CD1c-positive myeloid dendritic cell (primary cell): ENCODE data around the gene C8G.

Experiments used
- DNase-seq: peaks from one replicate; pipeline ENCODE4 v3.0.0-alpha.2; 2016; ENCODE audit errors: extremely low spot score

C8G gene

GRCh38 chr9:136920734-136921231 is 24.3 kb upstream of the C8G start:
- DNase-seq, result no peak

DNA sequence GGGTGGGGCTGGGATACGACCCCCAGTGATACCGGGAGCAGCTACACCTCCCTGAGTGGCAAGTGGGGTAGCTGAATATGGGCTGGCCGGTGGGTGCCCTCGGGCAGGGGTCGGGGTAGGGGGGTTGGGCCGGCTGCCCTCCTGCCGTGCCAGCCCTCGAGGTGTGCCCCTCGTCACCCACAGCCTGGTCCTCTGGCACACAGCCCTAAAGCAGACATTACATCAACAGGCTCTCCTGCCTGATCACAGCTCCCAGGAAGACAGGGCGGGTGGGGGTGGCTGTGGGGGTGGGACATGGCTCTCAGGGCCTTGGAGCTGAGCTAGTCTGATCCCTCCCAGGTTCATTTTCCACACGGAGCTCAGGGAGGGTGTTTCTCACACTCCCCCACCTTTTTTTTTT is 23.7 kb upstream of the C8G start:
- no peak for DNase-seq

GRCh38 chr9:136921718-136922117 is 23.3 kb upstream of the C8G start:
- DNase-seq, result no peak

DNA sequence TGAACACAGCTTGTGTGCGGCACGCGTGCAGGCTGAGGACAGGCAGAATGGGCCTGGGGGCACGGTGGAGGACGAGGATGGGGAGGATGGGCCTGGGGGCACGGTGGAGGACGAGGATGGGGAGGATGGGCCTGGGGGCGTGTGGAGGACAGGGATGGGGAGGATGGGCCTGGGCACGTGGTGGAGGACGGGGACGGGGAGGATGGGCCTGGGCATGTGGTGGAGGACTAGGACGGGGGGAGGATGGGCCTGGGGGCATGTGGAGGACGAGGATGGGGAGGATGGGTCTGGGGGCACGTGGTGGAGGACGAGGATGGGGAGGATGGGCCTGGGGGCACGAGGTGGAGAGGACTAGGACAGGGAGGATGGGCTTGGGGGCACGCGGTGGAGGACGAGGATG is 22.5 kb upstream of the C8G start:
- DNase-seq, result no peak

DNA sequence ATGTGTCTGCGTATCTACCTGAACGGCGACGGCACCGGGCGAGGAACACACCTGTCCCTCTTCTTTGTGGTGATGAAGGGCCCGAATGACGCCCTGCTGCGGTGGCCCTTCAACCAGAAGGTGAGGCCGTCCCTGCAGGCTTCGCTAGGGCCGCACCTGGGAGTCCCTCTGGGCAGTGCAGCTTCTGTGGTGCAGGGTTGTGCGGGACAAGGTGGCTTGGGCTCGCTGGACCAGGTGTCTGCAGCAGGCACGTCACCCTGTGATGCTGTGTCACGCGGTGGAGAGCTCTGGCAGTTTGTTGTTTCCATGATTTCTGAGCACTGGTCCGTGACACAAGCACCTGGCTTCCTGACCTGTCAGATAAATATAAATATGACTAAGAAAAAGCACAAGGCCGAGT is 21.2 kb upstream of the C8G start:
- DNase-seq, result no peak

DNA sequence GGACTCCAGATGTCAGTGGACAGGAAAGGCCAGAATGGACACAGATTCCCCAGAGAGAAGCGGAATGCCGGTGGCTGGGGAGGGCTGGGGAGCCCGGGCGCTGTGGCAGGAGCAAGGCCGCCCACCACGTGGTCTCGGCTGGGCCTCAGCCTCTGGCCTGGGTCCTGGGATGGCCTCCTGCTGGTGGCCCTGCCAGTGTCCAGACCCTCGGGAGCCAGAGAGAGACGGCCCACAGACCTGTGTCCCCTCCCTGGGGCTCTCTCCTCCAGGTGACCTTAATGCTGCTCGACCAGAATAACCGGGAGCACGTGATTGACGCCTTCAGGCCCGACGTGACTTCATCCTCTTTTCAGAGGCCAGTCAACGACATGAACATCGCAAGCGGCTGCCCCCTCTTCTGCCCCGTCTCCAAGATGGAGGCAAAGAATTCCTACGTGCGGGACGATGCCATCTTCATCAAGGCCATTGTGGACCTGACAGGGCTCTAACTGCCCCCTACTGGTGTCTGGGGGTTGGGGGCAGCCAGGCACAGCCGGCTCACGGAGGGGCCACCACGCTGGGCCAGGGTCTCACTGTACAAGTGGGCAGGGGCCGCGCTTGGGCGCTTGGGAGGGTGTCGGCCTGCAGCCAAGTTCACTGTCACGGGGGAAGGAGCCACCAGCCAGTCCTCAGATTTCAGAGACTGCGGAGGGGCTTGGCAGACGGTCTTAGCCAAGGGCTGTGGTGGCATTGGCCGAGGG is 19.5 kb upstream of the C8G start:
- DNase-seq, result no peak

GRCh38 chr9:136926154-136926704 is 18.8 kb upstream of the C8G start:
- no peak for DNase-seq

DNA sequence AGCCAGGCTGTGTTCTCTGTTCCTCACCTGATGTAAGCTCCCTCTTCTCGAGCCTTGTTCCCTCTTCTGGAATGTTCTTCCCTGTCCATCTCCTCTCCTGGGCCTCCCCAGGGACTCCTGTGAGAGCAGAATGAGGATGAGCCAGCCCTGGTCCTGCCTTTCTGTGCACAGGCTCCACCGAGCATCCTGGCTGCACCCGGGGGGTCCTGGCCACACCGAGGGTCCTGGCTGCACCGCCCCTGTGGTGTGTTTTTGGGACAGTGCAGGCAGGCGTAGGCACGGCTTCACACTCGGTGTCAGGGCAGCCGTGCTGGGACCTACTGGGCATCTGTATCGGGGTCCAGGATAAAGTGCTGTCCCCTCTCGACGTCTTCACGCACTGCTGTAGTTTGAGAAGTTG is 18.3 kb upstream of the C8G start:
- DNase-seq, result no peak

DNA sequence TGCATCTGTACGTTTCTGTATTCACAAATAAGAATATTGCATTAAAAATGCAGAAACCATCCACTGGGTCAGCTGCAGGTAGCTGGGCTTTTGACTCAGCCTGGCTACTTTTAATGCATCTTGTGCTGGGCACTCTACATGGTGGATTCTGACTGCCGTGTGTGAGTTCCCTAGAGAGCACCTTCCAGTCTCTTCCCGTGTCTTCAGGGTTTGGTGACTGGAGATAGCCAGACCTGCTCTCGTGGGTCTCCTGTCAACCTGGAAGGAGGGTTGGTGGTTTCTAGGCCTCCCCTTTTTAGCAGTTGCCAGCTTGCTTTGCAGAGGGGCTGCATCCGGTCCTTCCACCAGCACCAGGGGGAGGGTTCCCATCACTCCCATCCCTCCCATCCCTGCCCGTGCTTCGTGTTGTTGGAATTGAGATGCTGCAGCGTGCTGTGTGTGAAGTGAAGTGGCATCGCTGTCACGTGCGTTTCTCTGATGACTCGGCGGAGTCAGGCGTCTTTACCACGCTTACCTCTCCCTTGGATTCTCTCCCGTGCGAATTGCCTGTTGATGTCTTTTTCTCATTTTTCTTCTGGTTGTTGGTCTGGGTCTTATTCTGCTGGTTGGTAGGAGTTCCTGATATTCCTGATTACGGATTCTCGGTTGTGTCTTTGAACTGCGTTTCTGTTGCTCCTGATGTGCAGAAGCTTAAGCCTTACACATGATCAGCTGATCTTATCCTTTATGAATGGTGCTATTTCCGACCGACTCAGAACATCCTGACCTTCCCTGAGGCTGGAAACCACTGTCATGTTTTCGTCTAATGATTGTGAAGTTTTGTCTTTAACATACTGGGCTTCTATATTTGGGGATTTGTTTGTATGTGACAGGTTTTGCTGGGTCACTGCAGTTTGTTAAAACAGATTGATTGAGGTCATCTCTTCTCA is 17.4 kb upstream of the C8G start:
- no peak for DNase-seq

GRCh38 chr9:136928591-136928990 is 16.5 kb upstream of the C8G start:
- DNase-seq, result peak; percentile 87

DNA sequence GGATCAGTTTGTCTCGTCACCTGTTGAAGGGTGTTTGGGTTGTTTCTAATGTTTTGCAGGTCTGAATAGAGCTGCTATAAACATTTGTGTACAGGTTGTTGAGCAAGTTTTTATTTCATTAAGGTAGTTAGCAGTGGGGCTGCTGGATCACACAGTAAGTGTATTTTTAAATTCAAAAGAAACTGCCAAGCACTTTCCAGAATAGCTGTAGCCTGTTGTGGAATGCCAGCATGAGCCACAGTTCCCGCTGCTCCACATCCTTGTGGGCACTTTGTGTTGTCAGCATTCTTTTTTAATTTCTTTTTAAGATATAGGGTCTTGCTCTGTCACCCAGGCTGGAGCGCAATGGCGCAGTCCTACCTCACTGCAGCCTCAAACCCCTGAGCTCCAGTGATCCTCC is 15.0 kb upstream of the C8G start:
- no peak for DNase-seq

- DNase-seq, result no peak
These were observed 13.4 kb upstream of the C8G start for GRCh38 chr9:136931611-136932130.

DNA sequence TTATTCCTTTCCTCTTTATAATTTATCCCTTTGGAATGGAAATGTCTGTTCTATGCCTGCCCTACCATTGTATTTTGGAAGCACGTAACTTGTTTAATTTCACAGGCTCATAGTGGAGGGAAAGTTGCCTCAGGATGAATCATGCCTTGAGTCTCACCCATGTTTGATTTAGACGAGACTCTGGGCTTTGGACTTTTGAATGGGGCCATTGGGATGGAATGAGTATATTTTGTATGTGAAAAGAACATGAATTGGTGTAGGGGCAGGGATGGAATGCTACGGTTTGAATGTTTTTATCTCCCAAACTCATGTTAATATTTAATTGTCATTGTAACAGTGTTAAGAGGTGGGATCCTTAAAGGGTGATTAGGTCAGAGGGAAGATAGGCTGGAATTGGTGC is 10.8 kb upstream of the C8G start:
- no peak for DNase-seq

- DNase-seq, result peak; percentile 24
These were observed 9.4 kb upstream of the C8G start for GRCh38 chr9:136935651-136936050.

DNA sequence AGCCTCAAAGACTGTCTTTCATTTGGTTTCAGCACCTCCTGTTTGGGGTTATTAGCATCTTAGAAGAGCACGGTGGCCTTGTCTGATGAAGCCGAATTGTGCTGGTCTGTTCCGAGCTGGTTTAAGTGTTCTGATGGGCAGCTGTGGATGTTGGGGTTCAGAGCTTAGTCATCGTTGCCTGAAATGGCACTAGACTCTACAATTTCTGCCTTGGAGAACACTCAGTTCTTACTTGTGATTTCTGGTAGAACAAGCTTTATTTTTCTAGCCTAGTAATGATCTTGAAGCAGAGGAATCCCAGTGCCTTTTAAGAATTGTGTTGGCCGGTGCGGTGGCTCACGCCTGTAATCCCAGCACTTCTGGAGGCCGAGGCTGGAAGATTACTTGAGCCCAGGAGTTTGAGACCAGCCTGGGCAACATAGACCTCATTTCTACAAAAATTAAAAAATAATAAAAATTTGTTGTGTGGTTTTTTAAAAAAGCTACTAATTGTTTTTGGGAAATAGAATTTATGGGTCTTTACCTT is 8.3 kb upstream of the C8G start:
- no peak for DNase-seq

- no peak for DNase-seq
These were observed 7.6 kb upstream of the C8G start for GRCh38 chr9:136937186-136938001.

- no peak for DNase-seq
These were observed 5.5 kb upstream of the C8G start for GRCh38 chr9:136939431-136939995.

DNA sequence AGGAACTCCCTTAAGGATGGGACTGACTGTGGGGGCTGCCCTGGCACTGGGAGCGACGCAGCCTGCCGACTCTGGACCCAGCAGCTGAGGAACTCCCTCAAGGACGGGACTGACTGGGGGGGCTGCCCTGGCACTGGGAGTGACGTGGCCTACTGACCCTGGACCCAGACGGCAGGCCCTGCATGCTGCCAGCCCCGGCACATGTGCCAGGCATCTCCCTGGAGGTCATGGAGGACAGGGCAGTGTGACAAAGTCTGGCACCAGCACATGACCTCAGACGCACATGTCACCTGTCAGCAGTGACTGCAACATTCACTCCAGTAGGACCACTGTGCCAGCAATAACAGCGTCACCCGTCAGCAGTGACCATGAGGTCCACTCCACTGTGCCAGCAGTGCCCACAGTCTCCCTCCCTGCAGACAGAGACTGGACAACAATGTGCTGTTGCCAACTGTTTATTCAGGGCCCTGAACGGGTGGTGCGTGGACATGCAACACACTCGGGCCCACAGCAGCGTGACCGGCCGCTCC is 5.0 kb upstream of the C8G start:
- DNase-seq, result no peak

DNA sequence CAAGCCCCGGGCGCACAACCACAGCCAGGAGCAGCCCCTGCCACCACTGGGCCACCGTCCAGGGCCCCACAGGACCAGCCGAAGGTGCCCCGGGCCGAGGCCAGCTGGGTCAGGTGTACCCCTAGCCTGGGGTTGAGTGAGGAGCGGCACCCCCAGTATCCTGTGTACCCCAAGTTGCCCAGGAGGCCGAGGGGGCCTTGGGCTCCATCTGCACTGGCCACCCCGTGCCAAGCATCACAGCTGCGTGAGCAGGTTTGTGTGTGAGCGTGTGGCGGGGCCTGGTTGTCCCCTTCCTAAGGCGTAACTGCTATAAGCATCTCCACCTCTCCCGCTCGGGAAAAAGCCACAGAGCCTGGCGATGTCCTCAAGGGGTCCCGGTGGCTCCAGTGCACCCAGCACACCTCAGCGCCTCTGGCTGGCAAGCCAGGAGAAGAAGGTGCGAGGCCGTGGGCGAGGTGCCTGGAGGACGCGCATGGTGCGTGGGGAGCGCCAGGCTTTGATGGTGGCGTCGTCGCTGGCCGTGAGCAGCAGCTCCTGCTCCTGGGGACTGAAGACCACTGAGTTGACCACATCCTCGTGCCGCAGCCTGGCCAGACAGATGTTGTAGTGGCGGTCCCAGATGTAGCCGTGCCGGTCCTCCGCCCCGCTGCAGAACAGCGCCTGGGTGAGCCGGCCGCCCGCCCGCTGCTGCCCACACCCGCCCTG is 4.4 kb upstream of the C8G start:
- DNase-seq, result no peak
